BJ (cell line): Measurements from ENCODE around the gene TUBGCP2. TPM values are rescaled to one million over a fixed set of nuclear protein-coding genes. Genes with fewer than 3 reads are reported as not detected.

Source experiments
- CTCF ChIA-PET: fragments of 350-600 bp; formaldehyde crosslinking; extraction: SDS; loops from one replicate; lab custom pipeline; 2021; ENCODE audit warnings: antibody characterized with exemption, inconsistent platforms; lab: Yijun Ruan, JAX
- POLR2A ChIA-PET: fragments of 300-600 bp; sonication (Branson Sonifier 250); formaldehyde crosslinking; extraction: SDS; loops from one replicate; lab custom pipeline; 2021; ENCODE audit warnings: antibody characterized with exemption; lab: Charles Lee
- DNase-seq: peaks from one replicate; pipeline ENCODE4 v3.0.0-alpha.2; 2011; ENCODE audit warnings: low read depth
- H3K27me3 ChIP-seq: 2 replicates; pipeline ENCODE4 v1.6.0; 2011; ENCODE audit warnings: low read length; ENCODE audit not compliant: control insufficient read depth, insufficient read depth
- H3K36me3 ChIP-seq: 2 replicates; pipeline ENCODE4 v1.5.1; 2011; ENCODE audit warnings: low read length; ENCODE audit not compliant: control insufficient read depth, insufficient read depth
- H3K4me3 ChIP-seq: 2 replicates; pipeline ENCODE4 v1.5.1; 2011; ENCODE audit warnings: low read depth, mild to moderate bottlenecking, control low read depth, low read length
- CTCF ChIP-seq: IDR thresholded peaks from 2 replicates; pipeline ENCODE4 v1.5.1; 2011; ENCODE audit warnings: low read depth, mild to moderate bottlenecking, control low read depth, inconsistent platforms, low read length, moderate library complexity; ENCODE audit not compliant: insufficient read depth
- polyA plus RNA-seq: library from polyadenylated mRNA; depleted of rRNA; stranded (reverse); fragments of >200 nt; gene quantifications from 2 replicates; pipeline ENCODE4 v1.2.3, GENCODE V29; 2011; rRNA removed
- small RNA-seq: library from RNA; depleted of rRNA; stranded (forward); fragments of <200 nt; gene quantifications from one replicate; pipeline ENCODE3, GENCODE V24; 2012; ENCODE audit warnings: low replicate concordance, low read depth; ENCODE audit not compliant: insufficient read length

The TUBGCP2 gene
- polyA plus RNA-seq, 1 experiment = 55.8 TPM

GRCh38 chr10:133230044-133230361, 78.7 kb downstream of the TUBGCP2 start, which contains the start of gene UTF1:
UTF1 (plus strand) TSS chr10:133230217; CDS start chr10:133230289, 72 bp downstream.
- no peak within 1 kb of the TSS for H3K4me3 ChIP-seq
- TF ChIP-seq CTCF = no peak
- ChIA-PET CTCF (no interaction called here), POLR2A (no interaction called here)
- peaks cover 24% of the 10 kb centered on the region for H3K27me3 ChIP-seq
- DNase-seq = no peak
- H3K36me3 ChIP-seq = no peaks in the 10 kb centered on the region

- no peak for TF ChIP-seq CTCF
- no peaks in the 10 kb centered on the region for H3K36me3 ChIP-seq
Measured at GRCh38 chr10:133229265-133230043, 79.2 kb downstream of the TUBGCP2 start.

More at GRCh38 chr10:133229265-133230043, 79.2 kb downstream of the TUBGCP2 start:
- ChIA-PET CTCF (no interaction called here), POLR2A (no interaction called here)
- DNase-seq = no peak
- Histone ChIP-seq H3K27me3 (peaks cover 24% of the 10 kb centered on the region), H3K4me3 (no peak overlapping the region)

Small RNA genes lying within 50 kb of the gene (small RNA-seq; reads per million reads assigned to genes)
- not detected for gene BANF1P2

Other genes starting within 250 kb of the TUBGCP2 start
- not detected in 2 replicates for gene ADGRA1, start 220.9 kb downstream of the TUBGCP2 start, polyA plus RNA-seq
- gene KNDC1, start 148.7 kb downstream of the TUBGCP2 start, polyA plus RNA-seq = 1.0 and 1.1 TPM in 2 replicates
- not detected in 2 replicates for gene UTF1, start 78.7 kb downstream of the TUBGCP2 start, polyA plus RNA-seq
- gene VENTX, start 71.0 kb downstream of the TUBGCP2 start, polyA plus RNA-seq = not detected in 2 replicates
- gene ADAM8, start 32.0 kb downstream of the TUBGCP2 start, polyA plus RNA-seq = 0.53 and 0.77 TPM in 2 replicates
- gene ZNF511, start within 50 bp of the TUBGCP2 start, polyA plus RNA-seq = 29.3 and 32.9 TPM in 2 replicates
- 0.31 and 0.91 TPM in 2 replicates for gene CALY, start 28.0 kb upstream of the TUBGCP2 start, polyA plus RNA-seq
- gene PRAP1, start 38.5 kb upstream of the TUBGCP2 start, polyA plus RNA-seq = not detected in 2 replicates
- gene FUOM, start 49.1 kb upstream of the TUBGCP2 start, polyA plus RNA-seq = 40.6 and 49.8 TPM in 2 replicates
- 41.7 and 63.9 TPM in 2 replicates for gene ECHS1, start 64.5 kb upstream of the TUBGCP2 start, polyA plus RNA-seq
- gene PAOX, start 70.4 kb upstream of the TUBGCP2 start, polyA plus RNA-seq = 3.5 and 4.5 TPM in 2 replicates
- gene MTG1, start 85.3 kb upstream of the TUBGCP2 start, polyA plus RNA-seq = 30.9 and 38.1 TPM in 2 replicates
- gene SPRN, start 115.8 kb upstream of the TUBGCP2 start, polyA plus RNA-seq = 1.8 and 3.0 TPM in 2 replicates
- 0.89 and 1.3 TPM in 2 replicates for gene SCART1, start 145.1 kb upstream of the TUBGCP2 start, polyA plus RNA-seq
- 1.3 and 1.9 TPM in 2 replicates for gene CYP2E1, start 218.5 kb upstream of the TUBGCP2 start, polyA plus RNA-seq